Measurements from ENCODE around the gene ANXA10. TPM values are rescaled to one million over a fixed set of nuclear protein-coding genes. Genes with fewer than 3 reads are reported as not detected.

ANXA10 gene, protein sequence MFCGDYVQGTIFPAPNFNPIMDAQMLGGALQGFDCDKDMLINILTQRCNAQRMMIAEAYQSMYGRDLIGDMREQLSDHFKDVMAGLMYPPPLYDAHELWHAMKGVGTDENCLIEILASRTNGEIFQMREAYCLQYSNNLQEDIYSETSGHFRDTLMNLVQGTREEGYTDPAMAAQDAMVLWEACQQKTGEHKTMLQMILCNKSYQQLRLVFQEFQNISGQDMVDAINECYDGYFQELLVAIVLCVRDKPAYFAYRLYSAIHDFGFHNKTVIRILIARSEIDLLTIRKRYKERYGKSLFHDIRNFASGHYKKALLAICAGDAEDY
- under 0.01 and 0.32 TPM in 2 replicates for total RNA-seq

DNA sequence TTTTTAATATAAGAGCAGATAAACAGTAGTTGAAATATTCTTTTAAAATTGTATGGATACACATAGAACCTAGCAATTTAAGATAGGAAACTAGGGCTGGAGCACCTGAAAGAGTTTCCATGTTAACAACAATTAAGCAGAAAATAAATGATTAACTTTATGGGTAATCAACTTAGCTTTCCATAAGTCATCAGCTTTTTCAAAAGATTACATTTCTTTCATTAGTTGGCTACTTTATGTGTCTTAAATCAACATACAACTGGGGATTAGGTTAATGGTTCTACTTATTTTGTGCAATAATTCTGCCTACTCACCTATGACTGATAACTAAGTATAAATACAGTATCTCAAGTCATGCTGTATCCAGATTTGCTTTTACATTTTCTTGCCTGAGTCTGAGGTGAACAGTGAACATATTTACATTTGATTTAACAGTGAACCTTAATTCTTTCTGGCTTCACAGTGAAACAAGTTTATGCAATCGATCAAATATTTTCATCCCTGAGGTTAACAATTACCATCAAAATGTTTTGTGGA is at the start of gene ANXA10:
TSS of gene ANXA10 (plus strand) at position 362 of the 537 bp plus-strand sequence. CDS start at position 526, 164 bp downstream.
- DNase-seq (ENCODE audit: low read depth), result no peak
- H3K4me3 ChIP-seq (ENCODE audit: low read depth, low read length), result no peak within 1 kb of the TSS
- TF ChIP-seq CTCF (IDR thresholded peaks at IDR 0.05; ENCODE audit: insufficient read depth, low read depth, low read length), result no peak

GRCh38 chr4:168045354-168045753 is 47.0 kb upstream of the ANXA10 start:
- H3K4me3 ChIP-seq (ENCODE audit: low read depth, low read length), result no peak overlapping the region
- no peak for DNase-seq (ENCODE audit: low read depth)
- no peak for TF ChIP-seq CTCF (IDR thresholded peaks at IDR 0.05; ENCODE audit: insufficient read depth, low read depth, low read length)

GRCh38 chr4:168050002-168050401 is 42.3 kb upstream of the ANXA10 start:
- TF ChIP-seq CTCF (IDR thresholded peaks at IDR 0.05; ENCODE audit: insufficient read depth, low read depth, low read length), result no peak
- H3K4me3 ChIP-seq (ENCODE audit: low read depth, low read length), result no peak overlapping the region
- no peak for DNase-seq (ENCODE audit: low read depth)

DNA sequence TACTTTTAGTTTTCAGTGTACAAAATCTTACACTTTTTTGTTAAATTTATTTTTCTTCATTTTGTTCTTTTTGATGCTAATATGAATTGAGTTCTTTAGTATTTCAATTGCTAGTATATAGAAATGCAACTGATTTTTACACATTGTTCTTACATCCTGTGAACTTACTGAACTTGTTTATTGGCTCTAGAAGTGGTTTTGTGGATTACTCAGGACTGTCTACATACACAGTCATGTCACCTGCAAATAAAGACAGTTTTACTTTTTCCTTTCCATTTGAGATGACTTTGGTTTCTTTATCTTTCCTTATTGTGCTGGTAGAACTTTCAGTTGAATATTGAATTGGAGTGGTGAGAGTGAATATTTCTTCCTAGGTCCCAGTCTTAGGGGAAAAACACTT is 40.8 kb upstream of the ANXA10 start:
- TF ChIP-seq CTCF (IDR thresholded peaks at IDR 0.05; ENCODE audit: insufficient read depth, low read depth, low read length), result no peak
- no peak for DNase-seq (ENCODE audit: low read depth)

GRCh38 chr4:168057412-168057811 is 34.9 kb upstream of the ANXA10 start:
- DNase-seq (ENCODE audit: low read depth), result no peak
- no peak overlapping the region for H3K4me3 ChIP-seq (ENCODE audit: low read depth, low read length)
- TF ChIP-seq CTCF (IDR thresholded peaks at IDR 0.05; ENCODE audit: insufficient read depth, low read depth, low read length), result no peak

More for the DNA sequence above, 40.8 kb upstream of the ANXA10 start:
- no peak overlapping the region for H3K4me3 ChIP-seq (ENCODE audit: low read depth, low read length)

DNA sequence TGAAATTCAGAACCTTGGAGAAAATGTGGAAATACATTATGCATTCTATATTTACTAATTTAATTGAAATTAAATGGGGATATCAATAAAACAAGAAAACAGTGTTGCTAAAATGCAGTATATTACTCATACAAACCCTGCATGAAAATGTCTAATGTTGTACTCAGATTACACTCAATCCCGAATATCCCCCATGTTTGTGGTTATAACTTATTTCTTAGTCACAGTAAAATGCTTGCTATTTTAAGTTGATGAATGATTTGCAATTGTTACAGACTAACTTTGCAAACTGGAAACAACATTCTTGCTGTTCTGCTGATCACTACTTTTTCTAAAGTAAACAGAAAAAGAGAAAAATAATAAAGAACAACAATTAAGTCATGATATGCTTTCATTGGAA is 33.1 kb upstream of the ANXA10 start:
- TF ChIP-seq CTCF (IDR thresholded peaks at IDR 0.05; ENCODE audit: insufficient read depth, low read depth, low read length), result no peak
- no peak for DNase-seq (ENCODE audit: low read depth)
- H3K4me3 ChIP-seq (ENCODE audit: low read depth, low read length), result no peak overlapping the region
